ENCODE measurements around the gene CCSAP.

The CCSAP gene

DNA sequence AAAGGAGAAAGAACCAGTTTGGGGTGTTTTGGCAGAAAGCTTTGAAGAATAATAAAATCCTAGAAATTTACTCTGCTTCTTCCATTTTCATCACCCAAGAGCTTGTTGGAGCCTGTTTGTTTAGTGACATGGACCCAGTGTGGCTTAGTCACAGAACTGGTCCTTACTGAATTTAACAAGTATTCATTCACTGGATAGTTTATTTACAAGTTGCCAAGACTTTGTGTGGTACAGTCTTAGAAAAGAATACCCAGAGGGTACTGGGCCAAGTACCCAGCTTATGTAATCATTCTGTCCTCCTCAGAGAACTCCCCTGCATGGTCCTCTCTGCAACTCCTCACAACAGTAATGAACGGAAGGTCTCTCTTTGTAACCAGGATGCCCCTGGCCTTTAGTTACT lies 55.6 kb downstream of the CCSAP start:
- no peak for DNase-seq (ENCODE audit: low read depth in 2 of 2)

GRCh38 chr1:229286099-229286766 lies 56.6 kb downstream of the CCSAP start:
- DNase-seq (ENCODE audit: low read depth in 2 of 2), result no peak

DNA sequence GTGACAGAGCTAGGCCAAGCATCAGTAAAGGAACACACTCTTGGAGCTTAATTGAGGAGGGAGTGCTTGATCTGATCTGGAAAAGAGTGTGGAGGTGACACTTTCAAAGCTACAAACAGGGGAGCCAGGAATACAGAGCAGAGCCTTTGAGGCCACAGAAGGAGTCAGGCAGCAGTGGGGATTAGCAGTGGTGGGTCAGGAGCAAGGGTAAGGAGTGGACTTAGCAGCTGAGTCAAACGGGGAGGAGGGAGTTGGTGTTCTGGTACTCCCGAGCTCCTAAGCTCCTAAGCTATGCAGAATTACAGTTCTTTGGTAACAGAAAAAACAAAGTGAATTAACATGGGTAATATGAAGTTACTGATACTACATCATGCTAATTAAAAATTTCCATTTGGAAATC lies 57.4 kb downstream of the CCSAP start:
- no peak for DNase-seq (ENCODE audit: low read depth in 2 of 2)

GRCh38 chr1:229284887-229285286 lies 58.0 kb downstream of the CCSAP start:
- DNase-seq (ENCODE audit: low read depth in 2 of 2), result no peak

DNA sequence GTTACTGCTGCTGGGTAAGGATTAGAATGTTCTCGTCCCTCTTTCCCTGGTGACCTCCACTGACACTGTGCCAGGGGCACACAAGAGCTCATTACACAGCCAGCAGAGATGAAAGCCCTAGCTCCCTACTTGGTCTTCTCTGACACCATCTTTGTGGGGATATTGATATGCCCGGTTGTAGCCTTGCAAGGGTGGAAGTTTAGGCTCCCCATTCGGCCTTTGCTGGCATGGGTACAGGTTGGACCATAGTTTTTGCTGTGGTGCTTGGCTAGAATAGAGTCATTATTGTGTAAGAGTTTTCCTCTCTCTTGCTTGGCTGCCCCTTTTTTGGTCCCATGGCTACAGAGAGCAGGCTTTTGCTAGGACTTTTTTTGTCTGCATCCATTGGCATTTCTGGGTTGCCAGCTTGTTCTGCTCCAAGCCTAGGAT lies 59.6 kb downstream of the CCSAP start:
- DNase-seq (ENCODE audit: low read depth in 2 of 2), result no peak

GRCh38 chr1:229282295-229282823 lies 60.5 kb downstream of the CCSAP start:
- no peak for DNase-seq (ENCODE audit: low read depth in 2 of 2)

GRCh38 chr1:229281339-229281926 lies 61.4 kb downstream of the CCSAP start:
- DNase-seq (ENCODE audit: low read depth in 2 of 2), result no peak

DNA sequence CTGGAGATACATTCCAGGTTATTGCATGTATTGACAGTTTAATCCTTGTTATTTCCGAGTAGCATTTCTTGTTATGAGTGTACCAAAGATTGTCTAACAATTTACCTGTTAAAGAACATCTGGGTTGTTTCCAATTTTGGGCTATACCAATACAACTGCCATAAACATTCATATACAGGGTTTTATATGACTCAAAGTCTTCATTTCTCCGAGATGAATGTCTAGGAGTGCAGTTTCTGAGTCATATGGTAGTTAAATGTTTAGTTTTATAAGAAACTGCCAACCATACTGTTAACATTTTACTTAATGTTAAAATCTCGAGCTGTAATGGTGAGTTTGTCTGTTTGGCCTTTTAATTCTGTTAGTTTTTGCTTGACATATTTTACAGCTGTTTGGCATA lies 61.9 kb downstream of the CCSAP start:
- no peak for DNase-seq (ENCODE audit: low read depth in 2 of 2)

DNA sequence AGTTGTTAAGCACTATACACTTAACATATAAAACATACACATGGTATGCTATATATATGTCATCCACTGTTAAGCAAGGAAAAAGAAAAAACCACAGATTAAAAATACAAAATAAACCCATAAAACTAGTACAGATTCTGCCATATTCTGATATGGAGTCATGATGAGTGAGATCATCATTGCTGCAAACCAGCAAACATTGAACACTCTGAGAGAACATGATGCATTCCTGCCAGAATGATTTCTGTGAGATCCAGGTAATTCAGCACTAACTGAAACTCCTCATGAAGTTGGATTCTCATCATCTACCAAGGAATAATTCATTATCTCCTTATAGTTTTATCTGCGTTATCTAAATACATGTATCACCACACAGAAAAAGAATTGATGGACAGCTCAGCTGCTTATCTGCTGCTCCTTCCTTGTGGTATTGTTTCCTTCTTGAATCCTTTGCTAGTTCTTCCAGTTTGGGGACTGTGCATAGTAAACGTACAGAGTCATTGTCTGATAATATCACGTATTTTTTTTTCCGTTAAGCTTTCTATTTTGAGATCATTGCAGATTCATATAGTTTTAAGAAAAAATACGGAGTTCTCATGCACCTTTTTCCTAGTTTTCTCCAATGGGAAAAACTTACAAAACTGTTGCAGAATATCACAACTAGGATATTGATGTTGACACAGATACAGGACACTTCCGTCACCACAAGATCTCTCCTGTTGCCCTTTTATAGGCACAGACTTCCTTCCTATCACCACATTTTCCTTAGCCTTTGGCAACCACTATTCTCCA lies 62.6 kb downstream of the CCSAP start:
- DNase-seq (ENCODE audit: low read depth in 2 of 2), result no peak

- no peak for DNase-seq (ENCODE audit: low read depth in 2 of 2)
Observed at GRCh38 chr1:229279242-229279641, 63.6 kb downstream of the CCSAP start.

GRCh38 chr1:229278120-229278741 lies 64.6 kb downstream of the CCSAP start:
- no peak for DNase-seq (ENCODE audit: low read depth in 2 of 2)

GRCh38 chr1:229275005-229275404 lies 67.8 kb downstream of the CCSAP start:
- DNase-seq (ENCODE audit: low read depth in 2 of 2), result no peak

DNA sequence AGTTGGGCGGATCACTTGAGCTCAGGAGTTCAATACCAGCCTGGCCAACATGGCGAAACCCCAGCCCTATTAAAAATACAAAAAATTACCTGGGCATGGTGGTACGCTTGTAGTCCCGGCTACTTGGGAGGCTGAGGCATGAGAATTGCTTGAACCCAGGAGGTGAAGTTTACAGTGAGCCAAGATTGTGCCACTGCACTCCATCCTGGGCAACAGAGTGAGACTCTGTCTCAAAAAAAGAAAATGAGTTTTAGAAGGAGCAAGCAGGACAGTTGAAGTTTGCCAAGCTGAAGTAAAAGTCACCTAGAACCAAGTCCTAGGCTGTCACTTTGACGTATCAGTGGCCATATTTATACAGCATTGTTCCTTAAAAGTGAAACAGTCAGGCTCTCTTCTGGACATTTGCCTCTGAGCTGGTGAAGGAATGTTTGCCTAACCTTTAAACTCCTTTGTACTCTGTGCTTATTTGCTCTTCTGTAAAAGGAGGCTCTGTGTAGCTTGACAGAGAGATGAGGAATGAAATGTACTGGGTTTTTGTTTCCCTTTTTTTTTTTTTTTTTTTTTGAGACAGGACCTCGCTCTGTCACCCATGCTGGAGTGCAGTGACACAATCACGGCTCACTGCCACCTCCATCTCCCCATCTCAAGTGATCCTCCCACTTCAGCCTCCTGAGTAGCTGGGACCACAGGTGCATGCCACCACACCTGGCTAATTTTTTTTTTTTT lies 69.2 kb downstream of the CCSAP start:
- DNase-seq (ENCODE audit: low read depth in 2 of 2), result no peak

GRCh38 chr1:229272164-229273158 lies 70.4 kb downstream of the CCSAP start:
- no peak for DNase-seq (ENCODE audit: low read depth in 2 of 2)

DNA sequence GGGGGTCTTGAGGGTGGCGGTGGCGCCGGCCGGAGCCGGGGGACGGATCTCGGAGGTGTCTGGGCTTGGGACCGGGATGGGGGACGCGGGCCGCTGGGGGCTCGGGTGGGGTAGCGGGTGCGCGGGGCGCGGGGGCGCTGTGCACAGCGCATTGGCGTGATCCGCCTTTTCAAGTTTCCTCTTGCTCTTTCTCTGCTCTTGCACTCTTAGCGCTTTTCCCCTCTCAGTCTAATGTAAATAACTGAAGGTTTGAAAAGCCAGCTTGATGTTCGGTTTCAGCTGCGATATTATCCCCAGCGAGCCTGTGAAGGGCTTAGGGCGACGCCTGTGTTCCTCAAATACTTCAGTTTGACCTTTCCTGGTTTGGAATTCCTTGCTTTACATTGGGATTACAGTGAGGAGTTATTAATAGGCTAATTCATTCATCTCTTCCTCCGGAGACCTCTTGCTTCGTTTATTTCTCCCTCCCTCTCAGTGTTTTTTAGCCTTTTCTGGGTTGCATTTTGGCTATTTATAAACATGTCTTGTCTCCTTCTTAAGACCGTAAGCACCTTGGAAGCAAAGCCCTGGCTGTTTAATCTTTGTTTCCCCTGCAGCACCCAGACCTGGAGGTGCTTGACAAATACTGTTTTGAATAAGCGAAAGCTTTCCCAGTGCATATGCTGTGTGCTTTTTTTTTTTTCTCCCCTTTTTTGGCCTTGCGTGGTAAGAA lies 71.2 kb downstream of the CCSAP start:
- peak; percentile 22 to 36 for DNase-seq (ENCODE audit: low read depth in 2 of 2)

Measured in stimulated activated CD8-positive, alpha-beta memory T cell treated with anti-CD3 and anti-CD28 coated beads, Interleukin-15, amount 100 ng/mL, for 4 hours (primary cell).